Smooth muscle cell (in vitro differentiated cells): Measurements from ENCODE around the gene CALN1. TPM values are rescaled to one million over a fixed set of nuclear protein-coding genes. Genes with fewer than 3 reads are reported as not detected.

Experiments
- DNase-seq: peaks from one replicate; lab custom pipeline; 2025; ENCODE audit not compliant: unreplicated experiment; lab: John Stamatoyannopoulos, UW
- H2AFZ ChIP-seq: fragments of 200-600 bp; sonication (generic); 2 replicates; pipeline ENCODE4 v1.6.0; 2016; ENCODE audit warnings: antibody characterized with exemption, low read depth, mild to moderate bottlenecking
- H3F3A ChIP-seq: fragments of 200-600 bp; sonication (generic); 2 replicates; pipeline ENCODE4 v1.6.0; 2017; ENCODE audit warnings: antibody characterized with exemption, low read depth
- H3K27ac ChIP-seq: fragments of 200-600 bp; sonication (generic); 2 replicates; pipeline ENCODE4 v1.5.1; 2016; ENCODE audit warnings: low read depth, mild to moderate bottlenecking
- H3K27me3 ChIP-seq: fragments of 200-600 bp; sonication (generic); 2 replicates; pipeline ENCODE4 v1.6.1; 2016; ENCODE audit warnings: low read depth, mild to moderate bottlenecking
- H3K36me3 ChIP-seq: fragments of 200-600 bp; sonication (generic); 2 replicates; pipeline ENCODE4 v1.5.1; 2016; ENCODE audit warnings: low read depth
- H3K4me1 ChIP-seq: fragments of 200-600 bp; sonication (generic); 2 replicates; pipeline ENCODE4 v1.5.1; 2016; ENCODE audit warnings: low read depth
- H3K4me2 ChIP-seq: fragments of 200-600 bp; sonication (generic); 2 replicates; pipeline ENCODE4 v1.6.0; 2016; ENCODE audit warnings: mild to moderate bottlenecking
- H3K4me3 ChIP-seq: fragments of 200-600 bp; sonication (generic); 2 replicates; pipeline ENCODE4 v1.5.1; 2016; ENCODE audit warnings: mild to moderate bottlenecking
- H3K79me2 ChIP-seq: fragments of 200-600 bp; sonication (generic); 2 replicates; pipeline ENCODE4 v1.6.0; 2016; ENCODE audit warnings: low read depth, mild to moderate bottlenecking
- H3K9ac ChIP-seq: fragments of 200-600 bp; sonication (generic); 2 replicates; pipeline ENCODE4 v1.6.0; 2016; ENCODE audit warnings: low read depth
- H3K9me3 ChIP-seq: fragments of 200-600 bp; sonication (generic); replicated peaks from 2 replicates; pipeline ENCODE4 v1.5.1; 2016; ENCODE audit warnings: low read depth
- H4K20me1 ChIP-seq: fragments of 200-600 bp; sonication (generic); 2 replicates; pipeline ENCODE4 v1.6.0; 2016; ENCODE audit warnings: low read depth
- CTCF ChIP-seq: fragments of 200-600 bp; sonication (generic); IDR thresholded peaks from 2 replicates; pipeline ENCODE4 v1.5.1; 2017; ENCODE audit warnings: borderline replicate concordance, mild to moderate bottlenecking, antibody characterized with exemption; ENCODE audit not compliant: insufficient read depth, poor library complexity, severe bottlenecking
- WGBS: methylation state at CpG from one replicate; pipeline ENCODE4 v1.1.7; 2016; ENCODE audit warnings: low lambda C conversion rate; 5-methylcytosine and 5-hydroxymethylcytosine counted together
- polyA plus RNA-seq: library from polyadenylated mRNA; unstranded; fragments of >200 nt; fragmentation: Nextera tagmentation; extraction: Ambion mirVana; gene quantifications from 2 replicates; pipeline ENCODE4 v1.2.1, GENCODE V29; 2016
- total RNA-seq: library from RNA; depleted of rRNA; stranded (reverse); fragments of >200 nt; gene quantifications from 2 replicates; pipeline ENCODE4 v1.2.3, GENCODE V29; 2014

The CALN1 gene
- total and polyA plus RNA-seq, 2 experiments from 2014 or later: not detected

- no peaks in the 10 kb centered on the region for H3K9me3 ChIP-seq
- no peak overlapping the region for H3K4me2 ChIP-seq
- H4K20me1 ChIP-seq: no peaks in the 10 kb centered on the region
- no peaks in the 10 kb centered on the region for H3K36me3 ChIP-seq
- H3K27ac ChIP-seq: no peak overlapping the region
- no peak for DNase-seq
- H3K4me3 ChIP-seq: no peak overlapping the region
- 79% methylated on average over 2 of the region's 2 CpGs for WGBS
- H2AFZ ChIP-seq: no peak overlapping the region
- no peak for TF ChIP-seq CTCF
- H3K27me3 ChIP-seq: no peaks in the 10 kb centered on the region
- H3K9ac ChIP-seq: no peak overlapping the region
- H3F3A ChIP-seq: no peaks in the 10 kb centered on the region
- no peaks in the 10 kb centered on the region for H3K4me1 ChIP-seq
- no peaks in the 10 kb centered on the region for H3K79me2 ChIP-seq
Measured at GRCh38 chr7:72140566-72140965, 271.6 kb downstream of the CALN1 start.

GRCh38 chr7:72127136-72127535 is 285.0 kb downstream of the CALN1 start:
- Histone ChIP-seq H3K36me3 (no peaks in the 10 kb centered on the region), H3K79me2 (no peaks in the 10 kb centered on the region), H2AFZ (no peak overlapping the region), H3K9me3 (no peaks in the 10 kb centered on the region), H3K4me3 (no peak overlapping the region), H3K4me2 (no peak overlapping the region), H3K9ac (no peak overlapping the region), H3K27ac (no peak overlapping the region), H3K4me1 (no peaks in the 10 kb centered on the region), H3K27me3 (no peaks in the 10 kb centered on the region), H4K20me1 (no peaks in the 10 kb centered on the region), H3F3A (no peaks in the 10 kb centered on the region)
- DNase-seq: no peak
- WGBS: 55% methylated on average over 1 of the region's 1 CpG
- no peak for TF ChIP-seq CTCF

GRCh38 chr7:72123913-72124312 is 288.2 kb downstream of the CALN1 start:
- Histone ChIP-seq H3F3A (no peaks in the 10 kb centered on the region), H3K4me2 (no peak overlapping the region), H3K9ac (no peak overlapping the region), H4K20me1 (no peaks in the 10 kb centered on the region), H3K79me2 (no peaks in the 10 kb centered on the region), H3K4me1 (no peaks in the 10 kb centered on the region), H3K36me3 (no peaks in the 10 kb centered on the region), H3K9me3 (peaks cover 4% of the 10 kb centered on the region), H3K4me3 (no peak overlapping the region), H3K27ac (no peak overlapping the region), H2AFZ (no peak overlapping the region), H3K27me3 (no peaks in the 10 kb centered on the region)
- DNase-seq: no peak
- TF ChIP-seq CTCF: no peak
- WGBS: 89% methylated on average over 5 of the region's 5 CpGs

GRCh38 chr7:72118366-72118765 is 293.8 kb downstream of the CALN1 start:
- 74% methylated on average over 3 of the region's 3 CpGs for WGBS
- Histone ChIP-seq H3K79me2 (no peaks in the 10 kb centered on the region), H4K20me1 (no peaks in the 10 kb centered on the region), H3K9me3 (peaks cover 4% of the 10 kb centered on the region), H3K4me1 (no peaks in the 10 kb centered on the region), H3K4me2 (no peak overlapping the region), H2AFZ (no peak overlapping the region), H3K27me3 (no peaks in the 10 kb centered on the region), H3F3A (no peaks in the 10 kb centered on the region), H3K36me3 (no peaks in the 10 kb centered on the region), H3K9ac (no peak overlapping the region), H3K27ac (no peak overlapping the region), H3K4me3 (no peak overlapping the region)
- DNase-seq: no peak
- no peak for TF ChIP-seq CTCF
